Mammary epithelial cell (primary cell): ENCODE measurements around the gene CYP2F1.
"Not testable (repeated sequence)": the region's sequence is repeated elsewhere in the genome, so short reads cannot be mapped to it uniquely, and the experiment has no call there.

ENCODE experiments used
- CTCF ChIP-seq, 2 donors: IDR thresholded peaks in 1 of 2; conservative IDR thresholded peaks in 1 of 2; 2 replicates each; pipeline ENCODE4 v1.5.1; 2011 to 2012; ENCODE audit warnings: inconsistent platforms in 2 of 2, low read length in 2 of 2, mild to moderate bottlenecking in 2 of 2, control low read depth in 1 of 2, low read depth in 1 of 2; ENCODE audit not compliant: insufficient read depth in 1 of 2; ENCODE audit errors: extremely low read depth in 1 of 2
- EZH2 ChIP-seq: IDR thresholded peaks from 2 replicates; pipeline ENCODE4 v1.6.1; 2012; ENCODE audit warnings: low read length, inconsistent platforms, borderline replicate concordance

- TF ChIP-seq CTCF (conservative IDR thresholded peaks at IDR 0.05 in 1 of 2, IDR thresholded peaks at IDR 0.05 in 1 of 2; ENCODE audit: extremely low read depth in 1 of 2, insufficient read depth in 1 of 2, low read depth in 1 of 2, low read length in 2 of 2); EZH2: not testable (repeated sequence)
Measured at GRCh38 chr19:41122846-41123245, 8.6 kb downstream of the CYP2F1 start.
